ENCODE measurements around the gene KCNK7. TPM values are rescaled to one million over a fixed set of nuclear protein-coding genes. Genes with fewer than 3 reads are reported as not detected.

KCNK7 gene
- total RNA-seq, 1 donor from 2014 or later = not detected

DNA sequence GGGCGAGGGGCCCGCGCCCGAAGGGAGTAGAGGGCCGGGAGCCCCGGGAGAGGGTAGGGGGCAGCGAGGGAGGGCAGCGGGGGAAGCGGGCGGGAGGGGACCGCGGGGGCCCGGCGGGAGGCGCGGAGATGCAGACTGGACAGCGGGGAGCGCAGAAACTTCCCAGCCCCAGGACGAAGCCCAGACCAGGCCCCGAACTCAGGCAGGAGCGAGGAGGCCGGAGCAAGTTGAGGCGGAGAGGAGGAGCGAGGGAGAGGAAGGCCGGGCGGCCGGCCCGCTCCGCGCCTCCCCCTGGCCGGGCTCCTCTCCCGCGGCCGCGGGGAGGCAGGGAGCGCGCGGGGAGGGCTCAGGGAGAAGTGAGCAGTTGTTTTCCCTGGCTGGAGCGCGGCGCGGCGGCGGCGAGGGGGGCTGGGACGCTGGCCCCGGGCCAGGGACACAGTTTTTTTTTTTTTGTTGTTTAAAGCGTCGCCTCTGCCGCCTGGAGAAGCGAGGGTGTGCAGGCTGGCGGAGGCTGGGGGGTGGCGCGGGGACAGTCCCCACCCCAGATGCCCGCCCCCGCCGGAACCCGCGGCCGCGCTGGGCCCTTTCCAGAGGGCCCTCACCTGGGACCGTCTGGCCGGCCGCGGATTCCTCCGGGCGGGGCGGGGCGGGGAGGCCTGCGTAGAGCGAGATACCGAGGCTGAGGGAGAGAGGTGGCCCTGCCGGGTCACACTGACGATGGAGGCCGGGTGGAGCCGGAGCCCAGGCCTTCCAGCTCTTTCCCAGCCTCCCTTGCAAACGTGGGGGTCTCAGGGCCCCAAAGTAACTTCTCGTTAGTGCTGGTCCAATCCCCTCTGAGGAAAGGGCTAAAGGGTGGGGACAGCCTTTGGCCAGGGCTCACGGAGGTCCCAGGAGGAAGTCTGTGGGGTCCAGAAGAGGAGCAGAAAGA is 37.3 kb downstream of the KCNK7 start, which contains the start of gene LTBP3:
TSS of gene LTBP3 (minus strand) at position 358 of the 928 bp plus-strand sequence. CDS start 400 bp downstream, outside the sequence.
- peaks cover 26 to 69% of the 10 kb centered on the region in 2 donors for H3K4me1 ChIP-seq
- peak within 1 kb of the TSS; percentile 79 to 82 for H3K4me3 ChIP-seq
- intact Hi-C loops (cut with DNase I) = loop anchor here (1.0 to 5.0 kb wide), 3 partner anchors 12 to 104 kb away; partner anchors contain the start of genes RELA and ZNRD2
- DNase-seq (ENCODE audit: low spot score in 2 of 2) = peak in 1 of 2 donors; percentile 93
- no peaks in the 10 kb centered on the region for H3K27me3 ChIP-seq
- TF ChIP-seq, protein P1, sequence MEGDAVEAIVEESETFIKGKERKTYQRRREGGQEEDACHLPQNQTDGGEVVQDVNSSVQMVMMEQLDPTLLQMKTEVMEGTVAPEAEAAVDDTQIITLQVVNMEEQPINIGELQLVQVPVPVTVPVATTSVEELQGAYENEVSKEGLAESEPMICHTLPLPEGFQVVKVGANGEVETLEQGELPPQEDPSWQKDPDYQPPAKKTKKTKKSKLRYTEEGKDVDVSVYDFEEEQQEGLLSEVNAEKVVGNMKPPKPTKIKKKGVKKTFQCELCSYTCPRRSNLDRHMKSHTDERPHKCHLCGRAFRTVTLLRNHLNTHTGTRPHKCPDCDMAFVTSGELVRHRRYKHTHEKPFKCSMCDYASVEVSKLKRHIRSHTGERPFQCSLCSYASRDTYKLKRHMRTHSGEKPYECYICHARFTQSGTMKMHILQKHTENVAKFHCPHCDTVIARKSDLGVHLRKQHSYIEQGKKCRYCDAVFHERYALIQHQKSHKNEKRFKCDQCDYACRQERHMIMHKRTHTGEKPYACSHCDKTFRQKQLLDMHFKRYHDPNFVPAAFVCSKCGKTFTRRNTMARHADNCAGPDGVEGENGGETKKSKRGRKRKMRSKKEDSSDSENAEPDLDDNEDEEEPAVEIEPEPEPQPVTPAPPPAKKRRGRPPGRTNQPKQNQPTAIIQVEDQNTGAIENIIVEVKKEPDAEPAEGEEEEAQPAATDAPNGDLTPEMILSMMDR (IDR thresholded peaks at IDR 0.05) = no peak
- no peaks in the 10 kb centered on the region for H3K9me3 ChIP-seq
- peak within 1 kb of the TSS; percentile 97 to 99 for H3K27ac ChIP-seq
- peaks cover 8% of the 10 kb centered on the region in 2 donors for H3K36me3 ChIP-seq

DNA sequence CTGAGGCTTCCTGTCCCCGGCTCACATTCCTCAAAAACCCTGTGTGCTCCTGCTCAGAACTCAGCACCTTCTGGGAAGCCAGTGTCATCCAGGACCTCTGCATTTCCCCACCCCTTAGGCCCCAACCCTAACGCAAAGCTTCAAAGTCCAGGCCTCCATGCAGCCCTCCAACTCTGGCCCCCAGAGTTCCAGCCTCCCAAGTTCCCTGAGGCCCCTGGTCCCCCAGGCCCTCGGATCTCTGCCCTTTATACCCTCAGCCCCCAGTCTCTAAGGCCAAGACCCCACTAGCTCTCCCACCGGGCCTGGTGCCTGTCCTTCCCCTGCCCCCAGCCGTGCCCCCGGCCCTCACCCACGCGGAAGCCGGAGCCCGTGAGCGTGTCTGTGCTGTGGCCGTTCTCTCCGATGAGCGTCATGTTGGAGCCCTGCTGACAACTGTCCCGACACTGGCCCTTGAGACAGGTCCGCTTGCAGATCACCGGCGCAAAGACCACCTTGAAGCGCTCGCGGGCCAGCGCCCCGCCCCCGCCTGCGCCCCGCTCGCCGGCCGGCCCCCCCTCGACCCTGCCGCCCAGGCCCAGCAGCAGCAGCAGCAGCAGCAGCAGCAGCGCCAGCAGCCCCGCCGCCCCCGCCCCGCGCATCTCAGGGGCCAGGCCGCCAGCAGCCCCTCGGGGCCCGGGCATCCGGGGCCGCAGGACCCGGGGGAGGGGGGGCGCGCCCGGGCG is 38.2 kb downstream of the KCNK7 start:
- Histone ChIP-seq H3K27me3 (no peaks in the 10 kb centered on the region), H3K4me3 (peak overlapping the region; percentile 79 to 82), H3K27ac (peak overlapping the region; percentile 97 to 99), H3K9me3 (no peaks in the 10 kb centered on the region), H3K4me1 (peaks cover 26 to 68% of the 10 kb centered on the region in 2 donors), H3K36me3 (peaks cover 15 to 16% of the 10 kb centered on the region in 2 donors)
- TF ChIP-seq, protein P1 (IDR thresholded peaks at IDR 0.05) = no peak
- intact Hi-C loops (cut with DNase I) = loop anchor here (1.0 to 5.0 kb wide), 3 partner anchors 13 to 105 kb away; partner anchors contain the start of genes RELA and ZNRD2
- DNase-seq (ENCODE audit: low spot score in 2 of 2) = no peak

DNA sequence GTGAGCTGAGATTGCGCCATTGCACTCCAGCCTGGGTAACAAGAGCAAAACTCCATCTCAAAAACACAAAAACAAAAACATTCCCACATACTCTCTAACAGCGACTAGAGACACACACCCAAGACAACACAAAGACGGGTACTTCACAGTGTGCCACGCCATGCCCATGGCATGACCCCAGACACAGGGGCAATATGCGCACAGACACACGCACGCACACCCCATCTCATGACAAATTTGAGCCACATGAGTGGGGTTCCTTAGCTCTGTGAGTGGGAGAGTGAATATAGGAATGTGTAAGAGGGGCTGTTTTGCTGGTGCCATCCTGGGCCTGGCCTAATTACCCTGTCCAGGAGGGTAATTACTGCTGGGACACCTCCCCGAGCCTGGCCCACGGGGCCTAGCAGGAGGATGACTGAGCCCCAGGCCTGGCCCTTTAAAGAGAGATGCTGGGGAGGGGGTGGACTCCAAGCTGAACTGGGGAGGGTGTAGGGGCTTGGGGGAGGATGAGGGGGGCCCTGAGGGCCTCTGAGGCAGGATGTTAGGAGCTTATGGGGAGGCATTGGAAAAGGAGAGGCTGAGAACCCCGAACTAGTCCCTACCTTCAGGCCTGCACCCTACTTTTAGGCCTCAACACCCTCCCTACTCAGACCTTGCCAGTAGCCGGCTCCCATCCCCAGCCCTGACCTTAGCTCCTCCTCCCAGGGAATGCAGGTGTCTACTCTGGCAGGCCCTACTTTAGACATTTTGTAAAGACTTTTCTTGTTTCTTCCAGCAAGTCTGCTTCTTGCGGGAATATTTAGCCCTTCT is 38.9 kb downstream of the KCNK7 start:
- Histone ChIP-seq H3K9me3 (no peaks in the 10 kb centered on the region), H3K27ac (peak overlapping the region; percentile 97 to 99), H3K36me3 (peaks cover 21 to 23% of the 10 kb centered on the region in 2 donors), H3K4me1 (peaks cover 26 to 60% of the 10 kb centered on the region in 2 donors), H3K27me3 (no peaks in the 10 kb centered on the region), H3K4me3 (peak overlapping the region; percentile 79 to 82)
- intact Hi-C loops (cut with DNase I) = loop anchor here (5.0 kb wide), 1 partner anchor 106 kb away; the partner anchor contains the start of gene RELA
- TF ChIP-seq, protein P1 (IDR thresholded peaks at IDR 0.05) = no peak
- DNase-seq (ENCODE audit: low spot score in 2 of 2) = no peak

DNA sequence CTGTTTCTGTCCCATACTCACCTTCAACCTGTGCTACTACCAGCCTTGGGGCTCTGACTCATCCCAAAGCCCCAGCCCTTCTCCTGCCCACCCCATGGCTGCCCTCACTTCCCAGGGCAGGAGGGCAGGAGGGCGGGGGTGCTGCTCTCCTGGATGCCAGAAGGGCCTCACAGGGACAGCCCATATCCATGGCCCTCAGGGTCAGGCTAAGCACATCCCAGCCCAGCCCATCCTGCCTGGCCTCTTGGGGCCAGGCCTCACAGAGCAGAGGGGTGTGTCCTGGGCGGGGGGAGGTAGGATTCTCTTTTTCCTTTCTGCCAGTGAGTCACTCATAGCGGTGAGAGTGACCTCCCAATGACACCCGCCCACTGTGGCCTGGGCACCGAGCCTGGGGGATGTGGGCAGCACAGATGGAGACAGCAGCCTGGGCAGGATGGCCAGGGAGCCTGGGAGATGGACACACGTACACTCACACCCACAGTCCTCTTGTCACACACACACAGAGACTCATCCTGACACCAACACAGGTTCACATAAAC is 39.8 kb downstream of the KCNK7 start:
- peak in 1 of 2 donors; percentile 87 for DNase-seq (ENCODE audit: low spot score in 2 of 2)
- peaks cover 30 to 32% of the 10 kb centered on the region in 2 donors for H3K36me3 ChIP-seq
- intact Hi-C loops (cut with DNase I) = loop anchor here (5.0 kb wide), 1 partner anchor 107 kb away; the partner anchor contains the start of gene RELA
- no peaks in the 10 kb centered on the region for H3K27me3 ChIP-seq
- peaks cover 21 to 53% of the 10 kb centered on the region in 2 donors for H3K4me1 ChIP-seq
- H3K27ac ChIP-seq = peak overlapping the region; percentile 97 to 99
- TF ChIP-seq, protein P1 (IDR thresholded peaks at IDR 0.05) = no peak
- peak overlapping the region in 1 of 2 donors; percentile 82 for H3K4me3 ChIP-seq
- H3K9me3 ChIP-seq = no peaks in the 10 kb centered on the region
